C4-2B (cell line): ENCODE measurements around the gene ARID2.

Experiments used
- CTCF ChIP-seq: fragments of 450-650 bp; conservative IDR thresholded peaks from 2 replicates; pipeline ENCODE4 v1.5.1; 2017; ENCODE audit warnings: mild to moderate bottlenecking
- ZFX ChIP-seq: fragments of 450-650 bp; IDR thresholded peaks from 2 replicates; pipeline ENCODE4 v1.6.1; 2017

DNA sequence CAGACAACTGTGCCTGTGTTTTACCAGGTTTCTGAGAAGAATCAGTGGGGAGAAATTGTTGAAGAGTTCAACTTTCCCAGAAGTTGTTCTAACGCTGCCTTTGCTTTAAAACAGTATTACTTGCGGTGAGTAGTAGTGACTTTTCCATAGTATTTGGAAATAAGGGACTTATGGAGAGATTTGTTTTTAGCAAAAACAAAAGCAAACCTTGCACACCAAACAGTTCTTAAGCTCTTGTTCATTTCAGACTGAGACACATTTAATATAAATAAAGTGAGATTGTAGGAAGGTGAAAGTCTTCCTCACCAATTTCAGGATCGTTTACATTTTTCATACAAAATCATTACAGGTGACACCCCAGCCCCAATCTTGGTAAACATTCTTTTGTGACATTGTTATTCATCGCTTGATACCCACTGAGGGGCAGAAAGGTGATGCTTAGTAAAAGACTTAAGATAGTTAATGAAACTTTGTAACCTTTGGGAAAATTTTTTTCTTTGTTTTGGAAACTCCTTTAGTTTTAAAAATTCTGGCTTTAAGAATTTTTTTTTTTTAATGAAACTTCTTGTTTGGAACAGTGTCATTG is 1.8 kb downstream of the ARID2 start:
- TF ChIP-seq CTCF: no peak
- no peak for TF ChIP-seq ZFX
